Measurements from ENCODE around the gene RSRC1. TPM values are rescaled to one million over a fixed set of nuclear protein-coding genes. Genes with fewer than 3 reads are reported as not detected.
"Not testable (repeated sequence)": the region's sequence is repeated elsewhere in the genome, so short reads cannot be mapped to it uniquely, and the experiment has no call there.

RSRC1 gene
- total and polyA plus RNA-seq, 2 donors (not counting 1 experiment from before 2014, with no cell fraction given) = 12.6 to 43.1 TPM

DNA sequence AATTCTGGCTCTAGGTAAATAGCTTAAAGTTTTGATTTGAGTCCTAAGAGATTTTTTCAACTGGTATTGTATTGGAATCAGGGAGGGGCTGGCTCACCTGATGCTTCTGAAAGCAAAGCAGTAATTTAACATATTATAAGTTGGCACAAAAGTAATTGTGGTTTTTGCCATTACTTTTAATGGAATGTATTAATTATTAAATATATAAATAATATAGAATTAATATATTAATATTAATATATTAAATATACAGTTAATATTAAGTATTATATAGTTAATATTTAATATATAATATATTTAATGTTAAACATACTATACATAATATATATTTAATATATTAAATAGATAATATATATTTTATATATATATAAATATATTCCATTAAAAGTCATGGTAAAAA, 10.4 kb downstream of the RSRC1 start:
- no peaks in the 10 kb centered on the region for H3K9me3 ChIP-seq (ENCODE audit: control insufficient read depth, insufficient read depth, low read depth, low read length)
- TF ChIP-seq EZH2 (IDR thresholded peaks at IDR 0.05; ENCODE audit: low read length, missing control alignments) = no peak
- TF ChIP-seq, protein P1, sequence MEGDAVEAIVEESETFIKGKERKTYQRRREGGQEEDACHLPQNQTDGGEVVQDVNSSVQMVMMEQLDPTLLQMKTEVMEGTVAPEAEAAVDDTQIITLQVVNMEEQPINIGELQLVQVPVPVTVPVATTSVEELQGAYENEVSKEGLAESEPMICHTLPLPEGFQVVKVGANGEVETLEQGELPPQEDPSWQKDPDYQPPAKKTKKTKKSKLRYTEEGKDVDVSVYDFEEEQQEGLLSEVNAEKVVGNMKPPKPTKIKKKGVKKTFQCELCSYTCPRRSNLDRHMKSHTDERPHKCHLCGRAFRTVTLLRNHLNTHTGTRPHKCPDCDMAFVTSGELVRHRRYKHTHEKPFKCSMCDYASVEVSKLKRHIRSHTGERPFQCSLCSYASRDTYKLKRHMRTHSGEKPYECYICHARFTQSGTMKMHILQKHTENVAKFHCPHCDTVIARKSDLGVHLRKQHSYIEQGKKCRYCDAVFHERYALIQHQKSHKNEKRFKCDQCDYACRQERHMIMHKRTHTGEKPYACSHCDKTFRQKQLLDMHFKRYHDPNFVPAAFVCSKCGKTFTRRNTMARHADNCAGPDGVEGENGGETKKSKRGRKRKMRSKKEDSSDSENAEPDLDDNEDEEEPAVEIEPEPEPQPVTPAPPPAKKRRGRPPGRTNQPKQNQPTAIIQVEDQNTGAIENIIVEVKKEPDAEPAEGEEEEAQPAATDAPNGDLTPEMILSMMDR (conservative IDR thresholded peaks at IDR 0.05 in 1 of 2, IDR thresholded peaks at IDR 0.05 in 1 of 2; ENCODE audit: low read depth in 1 of 2, low read length in 2 of 2) = no peak
- no peak overlapping the region for H3K4me2 ChIP-seq (ENCODE audit: extremely low read depth, insufficient read depth, low read length)
- no peaks in the 10 kb centered on the region for H4K20me1 ChIP-seq (ENCODE audit: control insufficient read depth, extremely low read depth, insufficient read depth, low read length)
- no peaks in the 10 kb centered on the region for H3K27me3 ChIP-seq (ENCODE audit: control insufficient read depth, insufficient read depth, low read length)
- H3K27ac ChIP-seq (ENCODE audit: insufficient read depth, low read length) = no peak overlapping the region
- no peak overlapping the region for H2AFZ ChIP-seq (ENCODE audit: low read length)
- H3K36me3 ChIP-seq (ENCODE audit: control insufficient read depth, insufficient read depth, low read length) = no peaks in the 10 kb centered on the region
- H3K4me3 ChIP-seq (replicated peaks in 1 of 4; ENCODE audit: control extremely low read depth in 1 of 4, insufficient read depth in 1 of 4, low read depth in 3 of 4, low read length in 4 of 4) = no peak overlapping the region
- H3K79me2 ChIP-seq (ENCODE audit: control insufficient read depth, insufficient read depth, low read length) = no peaks in the 10 kb centered on the region
- no peak overlapping the region for H3K9ac ChIP-seq (ENCODE audit: insufficient read depth, low read length)
- DNase-seq (ENCODE audit: low read depth in 2 of 2) = no peak
- no peaks in the 10 kb centered on the region for H3K4me1 ChIP-seq (ENCODE audit: control insufficient read depth, extremely low read depth, insufficient read depth, low read length)

GRCh38 chr3:158121295-158121694, 11.4 kb downstream of the RSRC1 start:
- no peak for DNase-seq (ENCODE audit: low read depth in 2 of 2)
- H4K20me1 ChIP-seq (ENCODE audit: control insufficient read depth, extremely low read depth, insufficient read depth, low read length) = no peaks in the 10 kb centered on the region
- H2AFZ ChIP-seq (ENCODE audit: low read length) = no peak overlapping the region
- H3K27me3 ChIP-seq (ENCODE audit: control insufficient read depth, insufficient read depth, low read length) = no peaks in the 10 kb centered on the region
- H3K4me3 ChIP-seq (replicated peaks in 1 of 4; ENCODE audit: control extremely low read depth in 1 of 4, insufficient read depth in 1 of 4, low read depth in 3 of 4, low read length in 4 of 4) = no peak overlapping the region
- no peak for TF ChIP-seq EZH2 (IDR thresholded peaks at IDR 0.05; ENCODE audit: low read length, missing control alignments)
- TF ChIP-seq, protein P1 (conservative IDR thresholded peaks at IDR 0.05 in 1 of 2, IDR thresholded peaks at IDR 0.05 in 1 of 2; ENCODE audit: low read depth in 1 of 2, low read length in 2 of 2) = no peak
- H3K27ac ChIP-seq (ENCODE audit: insufficient read depth, low read length) = no peak overlapping the region
- H3K79me2 ChIP-seq (ENCODE audit: control insufficient read depth, insufficient read depth, low read length) = no peaks in the 10 kb centered on the region
- no peaks in the 10 kb centered on the region for H3K4me1 ChIP-seq (ENCODE audit: control insufficient read depth, extremely low read depth, insufficient read depth, low read length)
- H3K9me3 ChIP-seq (ENCODE audit: control insufficient read depth, insufficient read depth, low read depth, low read length) = no peaks in the 10 kb centered on the region
- H3K36me3 ChIP-seq (ENCODE audit: control insufficient read depth, insufficient read depth, low read length) = no peaks in the 10 kb centered on the region
- no peak overlapping the region for H3K9ac ChIP-seq (ENCODE audit: insufficient read depth, low read length)
- H3K4me2 ChIP-seq (ENCODE audit: extremely low read depth, insufficient read depth, low read length) = no peak overlapping the region

GRCh38 chr3:158122721-158123120, 12.8 kb downstream of the RSRC1 start:
- not testable (repeated sequence) for H3K36me3 ChIP-seq (ENCODE audit: control insufficient read depth, insufficient read depth, low read length); H3K9ac ChIP-seq (ENCODE audit: insufficient read depth, low read length); H3K9me3 ChIP-seq (ENCODE audit: control insufficient read depth, insufficient read depth, low read depth, low read length); H3K27ac ChIP-seq (ENCODE audit: insufficient read depth, low read length); H3K79me2 ChIP-seq (ENCODE audit: control insufficient read depth, insufficient read depth, low read length); H3K4me3 ChIP-seq (replicated peaks in 1 of 4; ENCODE audit: control extremely low read depth in 1 of 4, insufficient read depth in 1 of 4, low read depth in 3 of 4, low read length in 4 of 4); H3K27me3 ChIP-seq (ENCODE audit: control insufficient read depth, insufficient read depth, low read length); H4K20me1 ChIP-seq (ENCODE audit: control insufficient read depth, extremely low read depth, insufficient read depth, low read length); H3K4me2 ChIP-seq (ENCODE audit: extremely low read depth, insufficient read depth, low read length); H2AFZ ChIP-seq (ENCODE audit: low read length); H3K4me1 ChIP-seq (ENCODE audit: control insufficient read depth, extremely low read depth, insufficient read depth, low read length); DNase-seq (ENCODE audit: low read depth in 2 of 2)
